Measurements from ENCODE around the gene PLAAT4.
"Not testable (repeated sequence)": the region's sequence is repeated elsewhere in the genome, so short reads cannot be mapped to it uniquely, and the experiment has no call there.

PLAAT4 gene

GRCh38 chr11:63567044-63567840, 30.6 kb downstream of the PLAAT4 start:
- DNase-seq (ENCODE audit: low read depth in 3 of 3, low spot score in 1 of 3) = peak in 2 of 3 donors; percentile 29 to 40

DNA sequence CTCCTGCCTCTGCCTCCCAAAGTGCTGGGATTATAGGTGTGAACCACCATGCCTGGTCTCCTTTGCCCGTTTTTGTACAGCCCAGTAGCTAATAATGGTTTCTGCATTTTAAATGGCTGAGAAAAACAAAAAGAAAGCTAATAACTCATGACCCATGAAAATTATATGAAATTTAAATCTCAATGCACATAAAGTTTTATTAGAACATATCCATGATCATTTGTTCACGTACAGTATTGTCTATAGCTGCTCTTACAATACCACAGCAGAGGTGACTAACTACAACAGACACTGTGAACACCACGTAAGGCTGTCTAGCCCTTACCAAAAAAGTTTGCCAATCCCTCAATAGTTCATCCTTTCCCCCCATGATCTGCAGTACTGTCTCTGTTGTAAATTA, 33.0 kb downstream of the PLAAT4 start:
- no peak for DNase-seq (ENCODE audit: low read depth in 3 of 3, low spot score in 1 of 3)

GRCh38 chr11:63572026-63572688, 35.5 kb downstream of the PLAAT4 start:
- no peak for DNase-seq (ENCODE audit: low read depth in 3 of 3, low spot score in 1 of 3)

GRCh38 chr11:63573881-63574855, 37.6 kb downstream of the PLAAT4 start:
- no peak for DNase-seq (ENCODE audit: low read depth in 3 of 3, low spot score in 1 of 3)

- no peak for DNase-seq (ENCODE audit: low read depth in 3 of 3, low spot score in 1 of 3)
Measured at GRCh38 chr11:63574856-63575602, 38.4 kb downstream of the PLAAT4 start.

DNA sequence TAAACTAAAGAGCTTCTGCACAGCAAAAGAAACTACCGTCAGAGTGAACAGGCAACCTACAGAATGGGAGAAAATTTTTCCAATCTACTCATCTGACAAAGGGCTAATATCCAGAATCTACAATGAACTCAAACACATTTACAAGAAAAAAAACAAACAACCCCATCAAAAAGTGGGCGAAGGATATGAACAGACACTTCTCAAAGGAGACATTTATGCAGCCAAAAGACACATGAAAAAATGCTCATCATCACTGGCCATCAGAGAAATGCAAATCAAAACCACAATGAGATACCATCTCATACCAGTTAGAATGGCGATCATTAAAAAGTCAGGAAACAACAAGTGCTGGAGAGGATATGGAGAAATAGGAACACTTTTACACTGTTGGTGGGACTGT, 42.3 kb downstream of the PLAAT4 start:
- DNase-seq (ENCODE audit: low read depth in 3 of 3, low spot score in 1 of 3) = not testable (repeated sequence)

DNA sequence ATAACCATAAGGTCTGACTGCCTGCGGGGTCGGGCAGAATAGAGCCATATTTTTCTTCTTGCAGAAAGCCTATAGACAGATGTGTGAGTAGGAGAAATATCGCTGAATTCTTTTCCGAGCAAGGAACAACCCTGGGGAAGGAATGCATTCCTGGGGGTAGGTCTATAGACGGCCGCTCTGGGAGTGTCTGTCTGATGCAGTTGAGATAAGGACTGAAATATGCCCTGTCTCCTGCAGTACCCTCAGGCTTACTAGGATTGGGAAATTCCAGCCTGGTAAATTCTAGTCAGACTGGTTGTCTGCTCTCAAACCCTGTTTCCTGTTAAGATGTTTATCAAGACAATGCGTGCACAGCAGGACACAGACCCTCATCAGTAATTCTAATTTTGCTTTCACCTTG, 44.6 kb downstream of the PLAAT4 start:
- DNase-seq (ENCODE audit: low read depth in 3 of 3, low spot score in 1 of 3) = not testable (repeated sequence)

DNA sequence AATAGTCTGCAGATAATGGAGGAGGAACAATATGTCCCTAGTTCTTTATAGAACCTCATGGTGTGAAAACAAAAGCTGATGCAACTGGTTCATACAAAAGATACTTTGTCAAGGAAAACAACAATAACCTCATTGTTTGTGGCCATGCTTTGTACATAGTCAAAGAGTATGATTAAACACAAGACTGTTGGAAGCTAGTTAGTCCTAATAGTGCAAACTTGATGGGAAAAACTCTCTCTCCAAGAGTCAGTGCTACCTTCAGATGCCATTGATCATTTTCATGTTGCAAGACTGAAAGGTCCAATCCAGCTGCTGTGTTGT, 46.7 kb downstream of the PLAAT4 start:
- no peak for DNase-seq (ENCODE audit: low read depth in 3 of 3, low spot score in 1 of 3)

DNA sequence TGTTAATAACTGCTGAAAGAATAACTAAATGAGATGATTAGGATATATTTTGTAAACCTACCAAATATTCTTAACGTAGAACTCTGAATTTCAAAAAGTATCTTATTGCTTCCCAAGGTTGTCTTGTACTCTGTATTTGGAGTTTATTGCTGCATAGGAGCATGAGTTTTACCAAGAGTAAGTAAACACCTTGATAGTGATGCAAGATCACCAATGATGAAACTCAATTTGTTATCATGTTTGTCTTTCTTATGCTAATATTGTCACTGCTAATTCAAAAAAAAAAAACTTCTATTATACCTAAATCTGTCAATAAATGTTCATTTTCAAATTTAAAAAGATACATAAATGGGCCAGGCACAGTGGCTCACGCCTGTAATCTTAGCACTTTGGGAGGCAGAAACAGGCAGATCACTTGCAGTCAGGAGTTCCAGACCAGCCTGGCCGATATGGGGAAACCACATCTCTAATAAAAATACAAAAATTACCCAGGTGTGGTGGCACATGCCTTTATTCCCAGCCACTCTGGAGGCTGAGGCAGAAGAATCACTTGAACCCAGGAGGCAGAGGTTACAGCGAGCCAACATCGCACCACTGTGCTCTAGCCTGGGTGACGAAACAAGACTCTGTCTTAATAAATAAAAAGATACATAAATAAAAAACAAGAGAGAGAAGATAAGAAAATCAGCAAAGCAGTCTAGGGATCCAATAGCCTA, 50.0 kb downstream of the PLAAT4 start:
- no peak for DNase-seq (ENCODE audit: low read depth in 3 of 3, low spot score in 1 of 3)

DNA sequence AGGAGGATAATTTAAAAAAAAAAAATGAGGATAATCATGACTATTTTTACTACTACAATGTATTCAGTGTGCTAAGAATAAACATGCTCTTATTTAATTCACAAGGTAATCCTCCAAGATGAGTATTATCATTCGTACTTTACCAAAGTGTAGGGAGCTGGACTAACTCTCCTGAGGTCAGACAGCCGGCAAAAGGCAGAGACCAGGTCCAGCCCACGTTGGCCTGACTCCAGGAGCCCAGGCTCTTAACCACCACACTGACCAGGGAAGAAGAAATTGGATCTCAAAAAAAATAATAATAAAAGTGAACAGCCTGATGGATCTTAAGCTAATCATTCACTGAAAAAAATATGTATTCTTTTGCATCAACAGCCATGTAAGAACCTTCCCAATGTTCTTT, 52.4 kb downstream of the PLAAT4 start:
- DNase-seq (ENCODE audit: low read depth in 3 of 3, low spot score in 1 of 3) = no peak

GRCh38 chr11:63590024-63590788, 53.6 kb downstream of the PLAAT4 start:
- no peak for DNase-seq (ENCODE audit: low read depth in 3 of 3, low spot score in 1 of 3)

- DNase-seq (ENCODE audit: low read depth in 3 of 3, low spot score in 1 of 3) = no peak
Measured at GRCh38 chr11:63592975-63593395, 56.4 kb downstream of the PLAAT4 start.

DNA sequence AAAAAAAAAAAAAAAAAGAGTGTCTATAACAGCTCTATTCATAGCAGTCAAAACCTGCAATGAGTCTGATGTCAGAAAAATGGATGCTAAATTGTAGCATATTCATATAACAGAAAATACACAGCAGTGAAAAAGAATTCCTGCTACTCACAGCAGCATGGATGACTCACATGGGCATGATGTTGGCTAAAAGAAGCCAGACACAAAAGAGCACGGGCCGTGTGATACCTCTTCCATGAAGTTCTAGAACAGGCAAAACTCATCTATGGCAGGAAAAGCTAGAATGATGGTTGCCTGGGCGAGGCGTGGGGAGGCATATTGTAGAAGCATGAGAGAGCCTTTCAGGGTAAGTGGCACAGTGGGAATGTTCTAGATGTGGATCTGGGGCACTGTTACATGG, 58.7 kb downstream of the PLAAT4 start:
- DNase-seq (ENCODE audit: low read depth in 3 of 3, low spot score in 1 of 3) = no peak
